Tibial nerve (tissue), 4 donors: ENCODE data around the gene HNF1B.

Source experiments
- CTCF ChIP-seq, 5 experiments: fragments of 200-600 bp in 3 of 5; fragments of 450-650 bp in 2 of 5; sonication (generic) in 3 of 5; IDR thresholded peaks; one replicate each; pipeline ENCODE4 v1.5.1; 2016 to 2019; ENCODE audit warnings: antibody characterized with exemption in 5 of 5, mild to moderate bottlenecking in 3 of 5, moderate library complexity in 2 of 5
- EP300 ChIP-seq, 2 donors: sonication (generic); formaldehyde crosslinking; IDR thresholded peaks; one replicate each; pipeline ENCODE4 v1.6.1; 2017; ENCODE audit warnings: antibody characterized with exemption in 2 of 2, mild to moderate bottlenecking in 1 of 2
- POLR2A ChIP-seq, 2 donors: fragments of 450-650 bp; IDR thresholded peaks; one replicate each; pipeline ENCODE4 v1.6.1; 2017; ENCODE audit warnings: antibody characterized with exemption in 2 of 2, mild to moderate bottlenecking in 2 of 2, moderate library complexity in 2 of 2

GRCh38 chr17:37789021-37789565, 44.2 kb upstream of the HNF1B start:
- no peak for TF ChIP-seq CTCF (IDR thresholded peaks at IDR 0.05)
- no peak for TF ChIP-seq POLR2A (IDR thresholded peaks at IDR 0.05)
- no peak for TF ChIP-seq EP300 (IDR thresholded peaks at IDR 0.05)
